ENCODE measurements around the gene ASB2.

GRCh38 chr14:93960774-93961438 lies 15.5 kb downstream of the ASB2 start:
- TF ChIP-seq CTCF (IDR thresholded peaks at IDR 0.05) (no peak), POLR2AphosphoS5 (IDR thresholded peaks at IDR 0.05) (no peak)

Measured in prostate gland (tissue), 2 donors.